Measurements from ENCODE around the gene HLA-DQA1. TPM values are rescaled to one million over a fixed set of nuclear protein-coding genes. Genes with fewer than 3 reads are reported as not detected.

HLA-DQA1 gene
- total RNA-seq (2014; rRNA removed; shearing (Covaris generic)): 1.9 and 2.0 TPM in 2 replicates

DNA sequence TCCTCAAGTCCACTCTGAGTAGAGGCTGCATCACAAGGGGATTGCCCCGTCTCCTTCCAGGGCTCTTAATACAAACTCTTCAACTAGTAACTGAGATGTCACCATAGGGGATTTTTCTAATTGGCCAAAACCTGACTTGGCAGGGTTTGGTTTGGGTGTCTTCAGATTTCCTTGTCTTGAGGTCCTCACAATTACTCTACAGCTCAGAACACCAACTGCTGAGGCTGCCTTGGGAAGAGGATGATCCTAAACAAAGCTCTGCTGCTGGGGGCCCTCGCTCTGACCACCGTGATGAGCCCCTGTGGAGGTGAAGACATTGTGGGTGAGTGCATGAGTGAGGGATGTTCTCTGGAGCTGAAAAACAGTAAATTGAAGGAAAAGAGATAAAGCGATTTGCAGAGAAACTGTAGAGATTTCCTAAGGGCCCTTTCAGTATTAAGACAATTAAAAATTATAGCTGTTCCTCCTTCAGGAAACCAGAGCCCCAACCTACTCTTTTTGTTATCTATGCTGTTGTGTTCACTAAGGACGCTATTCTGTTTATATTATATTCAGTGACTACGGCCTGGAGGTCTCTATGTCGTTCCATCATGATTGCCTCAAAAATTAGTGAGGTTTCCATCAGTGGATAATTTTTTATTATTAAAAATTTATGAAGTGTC, at the start of gene HLA-DQA1:
TSS of gene HLA-DQA1 (plus strand) at position 188 of the 662 bp plus-strand sequence. CDS start at position 241, 53 bp downstream.

DNA sequence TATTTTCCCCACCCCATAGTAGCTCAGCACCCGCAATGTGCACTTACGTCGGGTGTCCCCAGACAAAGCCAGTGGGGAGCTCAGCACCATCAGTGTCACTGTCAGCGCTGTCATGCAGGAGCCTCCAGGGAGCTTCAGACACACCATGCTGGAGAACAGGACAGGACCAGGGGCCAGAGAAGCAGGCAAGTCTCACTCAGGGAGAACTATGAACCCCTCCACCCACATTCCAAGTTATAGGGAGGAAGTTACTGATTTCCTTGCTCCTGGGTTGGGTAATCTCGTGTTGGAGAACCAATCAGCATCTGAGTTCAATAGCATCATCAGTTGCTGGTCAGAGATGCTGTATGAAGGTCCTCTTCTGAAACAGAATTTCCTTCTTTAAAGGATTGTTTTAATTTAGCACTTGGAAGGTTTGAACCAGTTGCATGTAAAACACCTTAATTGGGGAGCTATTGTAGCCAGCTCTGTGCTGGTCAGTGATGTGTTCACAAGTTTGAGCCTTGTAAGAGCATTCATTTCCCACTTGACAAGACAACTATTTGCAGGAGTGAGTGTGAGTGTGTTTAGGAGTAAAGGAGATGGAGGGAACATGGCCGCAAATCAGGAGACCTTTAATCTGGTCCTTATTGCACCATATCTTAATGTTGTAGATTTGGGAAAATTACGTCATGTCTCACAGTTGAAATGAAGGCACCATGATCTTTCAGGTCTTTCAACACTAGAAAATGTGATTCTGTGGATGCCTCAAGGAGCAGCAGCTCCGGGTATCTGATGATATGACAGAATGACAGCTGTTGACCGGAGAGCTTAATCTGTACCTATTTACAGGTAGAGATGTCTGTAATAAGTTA, 47.4 kb upstream of the HLA-DQA1 start, which contains the start of gene HLA-DRB1:
TSS of gene HLA-DRB1 (minus strand) at position 253 of the 854 bp plus-strand sequence. CDS start at position 147, 106 bp downstream.

DNA sequence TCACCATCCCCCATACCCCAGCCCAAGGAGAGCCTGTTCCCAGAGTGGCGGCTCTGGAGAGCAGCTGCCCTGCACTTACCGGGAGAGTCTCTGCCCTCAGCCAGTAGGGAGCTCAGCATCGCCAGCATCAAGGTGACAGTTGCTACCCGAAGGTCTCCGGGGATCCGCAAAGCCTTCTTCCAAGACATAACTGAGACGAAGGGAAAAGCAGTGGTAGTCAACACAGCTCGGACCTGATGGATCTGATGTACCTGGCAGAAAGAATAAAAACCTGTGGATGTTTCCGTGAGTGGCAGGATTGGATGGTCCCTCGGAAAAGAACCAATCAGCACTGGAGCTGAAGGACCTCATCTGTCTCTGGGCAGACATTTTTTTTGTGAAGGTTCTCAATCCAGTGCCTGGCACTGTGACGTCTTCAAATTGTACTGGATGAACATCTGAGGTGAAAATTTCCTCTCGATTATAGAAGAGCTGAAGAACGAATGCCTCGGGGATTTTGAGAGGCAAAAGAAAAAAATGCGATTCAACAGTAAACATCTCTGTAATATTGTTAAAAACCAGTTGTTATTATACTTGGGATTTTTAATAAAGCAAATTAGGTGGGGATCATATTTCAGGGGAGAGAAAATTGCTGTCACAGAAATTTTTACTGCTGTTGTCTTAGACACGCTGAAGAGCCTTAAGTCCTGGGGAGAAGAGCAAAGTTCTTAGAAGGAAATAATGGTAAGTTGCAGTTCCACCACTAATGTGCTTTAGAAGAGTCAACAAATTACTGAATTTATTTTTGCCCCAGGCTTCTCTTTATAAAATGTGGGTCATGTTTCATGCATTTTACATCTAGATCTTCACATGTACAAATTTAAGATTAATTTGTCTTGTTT, 29.5 kb downstream of the HLA-DQA1 start, which contains the start of gene HLA-DQB1:
TSS of gene HLA-DQB1 (minus strand) at position 238 of the 881 bp plus-strand sequence. CDS start at position 188, 50 bp downstream.

Other genes with a start within 250 kb of the HLA-DQA1 start
- gene BTNL2, start 230.2 kb upstream of the HLA-DQA1 start, total RNA-seq (2014; rRNA removed; shearing (Covaris generic)): not detected in 2 replicates
- gene HLA-DRA, start 197.5 kb upstream of the HLA-DQA1 start, total RNA-seq (2014; rRNA removed; shearing (Covaris generic)): 285 and 293 TPM in 2 replicates
- 40.7 and 40.9 TPM in 2 replicates for gene HLA-DRB5, start 107.1 kb upstream of the HLA-DQA1 start, total RNA-seq (2014; rRNA removed; shearing (Covaris generic))
- 67.3 and 68.2 TPM in 2 replicates for gene HLA-DRB1, start 47.6 kb upstream of the HLA-DQA1 start, total RNA-seq (2014; rRNA removed; shearing (Covaris generic))
- gene HLA-DQB1, start 29.3 kb downstream of the HLA-DQA1 start, total RNA-seq (2014; rRNA removed; shearing (Covaris generic)): 3.1 and 8.3 TPM in 2 replicates
- gene HLA-DQA2, start 104.0 kb downstream of the HLA-DQA1 start, total RNA-seq (2014; rRNA removed; shearing (Covaris generic)): 3.1 and 3.8 TPM in 2 replicates
- gene HLA-DQB2, start 126.1 kb downstream of the HLA-DQA1 start, total RNA-seq (2014; rRNA removed; shearing (Covaris generic)): 0.19 TPM in 1 of 2 replicates, not detected in the other
- gene HLA-DOB, start 179.6 kb downstream of the HLA-DQA1 start, total RNA-seq (2014; rRNA removed; shearing (Covaris generic)): 1.7 and 2.0 TPM in 2 replicates
- gene TAP2, start 201.3 kb downstream of the HLA-DQA1 start, total RNA-seq (2014; rRNA removed; shearing (Covaris generic)): 55.3 and 58.2 TPM in 2 replicates
- gene PSMB8, start 206.6 kb downstream of the HLA-DQA1 start, total RNA-seq (2014; rRNA removed; shearing (Covaris generic)): 57.1 and 59.6 TPM in 2 replicates
- gene TAP1, start 216.3 kb downstream of the HLA-DQA1 start, total RNA-seq (2014; rRNA removed; shearing (Covaris generic)): 21.4 and 24.1 TPM in 2 replicates
- gene PSMB9, start 216.8 kb downstream of the HLA-DQA1 start, total RNA-seq (2014; rRNA removed; shearing (Covaris generic)): 23.9 and 29.9 TPM in 2 replicates

Measured in A375 (cell line).